OCI-LY3 (cell line): Measurements from ENCODE around the gene TTLL11.

Experiments used
- EZH2phosphoT487 ChIP-seq: fragments of 200-600 bp; shearing (Covaris generic); IDR thresholded peaks from 2 replicates; pipeline ENCODE4 v1.6.1; 2018; ENCODE audit warnings: antibody characterized with exemption, mixed run types, low read depth
- TF ChIP-seq, protein P1 (sequence below): fragments of 200-600, 300-600 bp; sonication (generic); IDR thresholded peaks from 2 replicates; pipeline ENCODE4 v1.5.1; 2014; ENCODE audit warnings: antibody characterized with exemption, low read length, low read depth

DNA sequence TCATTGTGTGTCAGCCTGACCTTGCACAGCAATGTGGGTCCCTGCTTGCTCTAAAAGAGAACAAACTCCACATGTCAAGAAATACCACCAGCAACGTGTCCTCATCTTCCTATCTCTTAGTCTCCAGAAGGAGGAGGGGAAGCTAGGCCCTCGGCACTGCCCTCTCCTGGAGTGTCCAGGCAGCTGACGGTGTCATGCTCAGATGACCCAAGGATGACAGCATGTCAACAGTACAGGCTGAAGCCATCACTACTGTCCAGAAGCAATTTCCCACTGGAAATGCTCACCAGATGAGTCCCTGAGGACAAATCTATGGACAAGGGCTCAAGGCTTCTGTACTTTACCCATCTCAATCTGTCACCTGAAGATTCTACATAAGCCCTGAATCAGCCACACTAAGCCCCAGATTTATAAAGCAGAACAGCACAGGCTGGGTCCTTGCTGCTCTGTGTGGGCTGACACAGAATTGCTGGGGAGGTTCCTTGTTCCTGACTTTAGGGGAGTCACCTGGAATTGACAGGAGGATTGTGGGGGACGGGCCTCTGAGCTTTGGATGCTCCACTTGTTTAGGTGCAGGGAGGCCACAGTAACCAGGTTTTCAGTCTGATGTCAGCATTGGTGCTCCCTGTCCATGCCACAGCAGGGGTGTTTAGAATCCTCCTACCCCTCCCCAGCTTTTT lies 231.5 kb downstream of the TTLL11 start:
- TF ChIP-seq, protein P1, sequence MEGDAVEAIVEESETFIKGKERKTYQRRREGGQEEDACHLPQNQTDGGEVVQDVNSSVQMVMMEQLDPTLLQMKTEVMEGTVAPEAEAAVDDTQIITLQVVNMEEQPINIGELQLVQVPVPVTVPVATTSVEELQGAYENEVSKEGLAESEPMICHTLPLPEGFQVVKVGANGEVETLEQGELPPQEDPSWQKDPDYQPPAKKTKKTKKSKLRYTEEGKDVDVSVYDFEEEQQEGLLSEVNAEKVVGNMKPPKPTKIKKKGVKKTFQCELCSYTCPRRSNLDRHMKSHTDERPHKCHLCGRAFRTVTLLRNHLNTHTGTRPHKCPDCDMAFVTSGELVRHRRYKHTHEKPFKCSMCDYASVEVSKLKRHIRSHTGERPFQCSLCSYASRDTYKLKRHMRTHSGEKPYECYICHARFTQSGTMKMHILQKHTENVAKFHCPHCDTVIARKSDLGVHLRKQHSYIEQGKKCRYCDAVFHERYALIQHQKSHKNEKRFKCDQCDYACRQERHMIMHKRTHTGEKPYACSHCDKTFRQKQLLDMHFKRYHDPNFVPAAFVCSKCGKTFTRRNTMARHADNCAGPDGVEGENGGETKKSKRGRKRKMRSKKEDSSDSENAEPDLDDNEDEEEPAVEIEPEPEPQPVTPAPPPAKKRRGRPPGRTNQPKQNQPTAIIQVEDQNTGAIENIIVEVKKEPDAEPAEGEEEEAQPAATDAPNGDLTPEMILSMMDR: peak; percentile 34; the same call in 1 of the 2 replicates
- TF ChIP-seq EZH2phosphoT487: no peak
